Stimulated activated CD4-positive, alpha-beta T cell treated with anti-CD3 and anti-CD28 coated beads, TNF-alpha, amount 100 ng/mL, for 24 hours (primary cell): ENCODE results near the gene GPC5.

Experiments
- DNase-seq, 3 experiments: peaks; one replicate each; pipeline ENCODE4 v3.0.0-alpha.2; 2020; ENCODE audit warnings: low read depth in 3 of 3

The GPC5 gene

GRCh38 chr13:92355213-92355612 is 956.8 kb downstream of the GPC5 start:
- DNase-seq: no peak

- DNase-seq: no peak
Measured at GRCh38 chr13:92362717-92363116, 964.3 kb downstream of the GPC5 start.

GRCh38 chr13:92365904-92366303 is 967.5 kb downstream of the GPC5 start:
- no peak for DNase-seq

- DNase-seq: no peak
Measured at GRCh38 chr13:92377396-92377795, 979.0 kb downstream of the GPC5 start.

GRCh38 chr13:92379371-92379770 is 981.0 kb downstream of the GPC5 start:
- DNase-seq: no peak

GRCh38 chr13:92384410-92384809 is 986.0 kb downstream of the GPC5 start:
- DNase-seq: no peak

GRCh38 chr13:92387245-92387644 is 988.8 kb downstream of the GPC5 start:
- DNase-seq: no peak

- no peak for DNase-seq
Measured at GRCh38 chr13:92390217-92390616, 991.8 kb downstream of the GPC5 start.

- no peak for DNase-seq
Measured at GRCh38 chr13:92403606-92404005, 1005.2 kb downstream of the GPC5 start.

GRCh38 chr13:92407858-92408257 is 1009.4 kb downstream of the GPC5 start:
- no peak for DNase-seq

- DNase-seq: no peak
Measured at GRCh38 chr13:92412481-92412880, 1014.1 kb downstream of the GPC5 start.

GRCh38 chr13:92412996-92413395 is 1014.6 kb downstream of the GPC5 start:
- no peak for DNase-seq

GRCh38 chr13:92413452-92413851 is 1015.0 kb downstream of the GPC5 start:
- DNase-seq: no peak

GRCh38 chr13:92414851-92415250 is 1016.4 kb downstream of the GPC5 start:
- DNase-seq: no peak

GRCh38 chr13:92415781-92416180 is 1017.4 kb downstream of the GPC5 start:
- no peak for DNase-seq

- DNase-seq: no peak
Measured at GRCh38 chr13:92418818-92419412, 1020.5 kb downstream of the GPC5 start.

GRCh38 chr13:92429231-92429630 is 1030.8 kb downstream of the GPC5 start:
- no peak for DNase-seq

- DNase-seq: no peak
Measured at GRCh38 chr13:92433386-92433785, 1035.0 kb downstream of the GPC5 start.

- no peak for DNase-seq
Measured at GRCh38 chr13:92433963-92434362, 1035.5 kb downstream of the GPC5 start.

GRCh38 chr13:92436924-92437323 is 1038.5 kb downstream of the GPC5 start:
- no peak for DNase-seq

- DNase-seq: no peak
Measured at GRCh38 chr13:92444244-92444643, 1045.8 kb downstream of the GPC5 start.

GRCh38 chr13:92451060-92451459 is 1052.6 kb downstream of the GPC5 start:
- DNase-seq: no peak

- no peak for DNase-seq
Measured at GRCh38 chr13:92452840-92453239, 1054.4 kb downstream of the GPC5 start.

- no peak for DNase-seq
Measured at GRCh38 chr13:92459306-92459705, 1060.9 kb downstream of the GPC5 start.
